GM23248 (cell line): ENCODE data around the gene LAMA3. TPM values are rescaled to one million over a fixed set of nuclear protein-coding genes. Genes with fewer than 3 reads are reported as not detected.

Source experiments
- DNase-seq: peaks from one replicate; pipeline ENCODE4 v3.0.0-alpha.2; 2015
- H2AFZ ChIP-seq: fragments of 200-600 bp; sonication (generic); 2 replicates; pipeline ENCODE4 v1.6.1; 2016; ENCODE audit warnings: antibody characterized with exemption
- H3F3A ChIP-seq: fragments of 200-600 bp; sonication (generic); 2 replicates; pipeline ENCODE4 v1.6.1; 2016; ENCODE audit warnings: mild to moderate bottlenecking, antibody characterized with exemption, mixed run types; ENCODE audit not compliant: insufficient read depth
- H3K27ac ChIP-seq: fragments of 200-600 bp; sonication (generic); 2 replicates; pipeline ENCODE4 v1.5.1; 2016; ENCODE audit warnings: mild to moderate bottlenecking
- H3K27me3 ChIP-seq: fragments of 200-600 bp; sonication (generic); replicated peaks from 2 replicates; pipeline ENCODE4 v1.6.1; 2016; ENCODE audit warnings: mild to moderate bottlenecking; ENCODE audit not compliant: insufficient read depth
- H3K36me3 ChIP-seq: fragments of 200-600 bp; sonication (generic); 2 replicates; pipeline ENCODE4 v1.6.1; 2016; ENCODE audit warnings: low read depth, mild to moderate bottlenecking
- H3K4me1 ChIP-seq: fragments of 200-600 bp; sonication (generic); 2 replicates; pipeline ENCODE4 v1.6.1; 2016; ENCODE audit warnings: mild to moderate bottlenecking; ENCODE audit not compliant: insufficient read depth
- H3K4me2 ChIP-seq: fragments of 200-600 bp; sonication (generic); one replicate; pipeline ENCODE4 v1.6.1; 2016; ENCODE audit warnings: mild to moderate bottlenecking; ENCODE audit not compliant: unreplicated experiment
- H3K4me3 ChIP-seq: fragments of 200-600 bp; sonication (generic); 2 replicates; pipeline ENCODE4 v1.5.1; 2016; ENCODE audit warnings: mild to moderate bottlenecking
- H3K79me2 ChIP-seq: fragments of 200-600 bp; sonication (generic); 2 replicates; pipeline ENCODE4 v1.6.1; 2016; ENCODE audit warnings: mild to moderate bottlenecking; ENCODE audit not compliant: insufficient read depth
- H3K9ac ChIP-seq: fragments of 200-600 bp; sonication (generic); 2 replicates; pipeline ENCODE4 v1.6.1; 2016; ENCODE audit warnings: mild to moderate bottlenecking
- H3K9me2 ChIP-seq: fragments of 200-600 bp; sonication (generic); 2 replicates; pipeline ENCODE4 v1.6.1; 2016; ENCODE audit warnings: mixed run types, mild to moderate bottlenecking, moderate library complexity; ENCODE audit not compliant: insufficient read depth
- H3K9me3 ChIP-seq: fragments of 200-600 bp; sonication (generic); one replicate; pipeline ENCODE4 v1.6.1; 2017; ENCODE audit warnings: low read depth
- H4K20me1 ChIP-seq: fragments of 200-600 bp; sonication (generic); 2 replicates; pipeline ENCODE4 v1.6.0; 2016; ENCODE audit not compliant: insufficient read depth
- EZH2 ChIP-seq: fragments of 200-600 bp; sonication (generic); IDR thresholded peaks from 2 replicates; pipeline ENCODE4 v1.6.1; 2018; ENCODE audit warnings: antibody characterized with exemption, mild to moderate bottlenecking; ENCODE audit not compliant: insufficient read depth, poor library complexity, severe bottlenecking
- EZH2phosphoT487 ChIP-seq: fragments of 200-600 bp; sonication (generic); IDR thresholded peaks from 2 replicates; pipeline ENCODE4 v1.6.1; 2018; ENCODE audit warnings: antibody characterized with exemption, moderate library complexity, mild to moderate bottlenecking, low read depth; ENCODE audit not compliant: insufficient read depth
- WGBS, 2 experiments: methylation state at CpG; one replicate each; pipeline ENCODE4 v1.1.6; 2015 to 2017; ENCODE audit warnings: low lambda C conversion rate in 2 of 2, low coverage in 1 of 2; ENCODE audit errors: missing lambda C conversion rate in 2 of 2; 5-methylcytosine and 5-hydroxymethylcytosine counted together
- in situ Hi-C: fragments of 300-500 bp; cut with MboI; formaldehyde crosslinking; loops from 2 replicates; pipeline ENCODE4 v1.15.0; 2020
- polyA plus RNA-seq: library from polyadenylated mRNA; unstranded; fragments of >200 nt; fragmentation: Nextera tagmentation; extraction: Ambion mirVana; gene quantifications from 2 replicates; pipeline ENCODE4 v1.2.1, GENCODE V29; 2016
- total RNA-seq: library from RNA; depleted of rRNA; stranded (reverse); fragments of >200 nt; shearing (Covaris generic); gene quantifications from 2 replicates; pipeline ENCODE4 v1.2.3, GENCODE V29; 2014

The LAMA3 gene
- total and polyA plus RNA-seq, 2 experiments from 2014 or later: 0.93 to 1.9 TPM

DNA sequence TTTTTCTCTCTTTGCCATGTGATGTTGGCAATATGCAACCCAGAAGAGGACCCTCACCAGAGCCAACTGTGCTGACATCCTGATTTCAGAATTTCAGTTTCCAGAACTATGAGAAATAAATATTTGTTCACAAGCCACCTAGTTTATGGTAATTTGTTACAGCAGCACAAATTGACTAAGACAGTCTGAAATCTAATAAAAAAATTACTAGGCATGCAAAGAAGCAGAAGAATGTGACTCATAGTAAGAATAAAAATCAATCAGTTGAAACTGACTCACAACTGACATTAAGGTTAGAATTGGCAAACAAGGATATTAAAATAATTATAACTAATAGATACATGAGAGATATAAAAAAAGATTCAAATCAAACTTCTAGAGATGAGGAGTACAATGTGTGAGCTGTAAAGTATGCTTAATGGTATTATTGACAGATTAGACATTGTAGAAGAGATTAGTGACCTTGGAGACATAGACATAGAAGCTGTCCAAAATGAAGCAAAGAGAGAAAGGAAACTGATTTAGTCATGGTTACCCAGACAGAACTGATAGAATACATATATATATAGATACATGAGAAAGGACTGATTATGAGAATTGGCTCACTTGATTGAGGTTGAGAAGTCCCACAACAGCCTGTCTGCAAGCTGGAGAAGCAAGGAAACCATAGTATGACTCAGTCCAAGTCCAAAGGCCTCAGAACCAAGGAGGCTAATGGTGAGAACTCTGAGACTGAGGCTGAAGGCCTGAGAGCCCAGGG lies 297.5 kb downstream of the LAMA3 start:
- Histone ChIP-seq H3K4me2 (no peak overlapping the region), H4K20me1 (no peaks in the 10 kb centered on the region), H3K9ac (no peak overlapping the region), H3F3A (peaks cover 12% of the 10 kb centered on the region; the same call in 1 of the 2 replicates), H3K27ac (no peak overlapping the region), H3K4me1 (0 out of 2 replicates have a peak, but pooled peaks cover 4% of the 10 kb centered on the region), H3K4me3 (no peak overlapping the region), H3K36me3 (no peaks in the 10 kb centered on the region), H3K9me3 (peaks cover 3% of the 10 kb centered on the region), H3K27me3 (no peaks in the 10 kb centered on the region), H3K9me2 (no peaks in the 10 kb centered on the region), H3K79me2 (no peaks in the 10 kb centered on the region), H2AFZ (no peak overlapping the region)
- in situ Hi-C loops: no loop called here
- no peak for DNase-seq
- TF ChIP-seq EZH2: no peak

- Histone ChIP-seq H3K9ac (no peak overlapping the region), H3K27ac (no peak overlapping the region), H3K36me3 (no peaks in the 10 kb centered on the region), H3K4me2 (no peak overlapping the region), H3K79me2 (no peaks in the 10 kb centered on the region), H4K20me1 (no peaks in the 10 kb centered on the region), H3F3A (peaks cover 21% of the 10 kb centered on the region), H3K4me3 (no peak overlapping the region), H2AFZ (no peak overlapping the region), H3K4me1 (0 out of 2 replicates have a peak, but pooled peaks cover 11% of the 10 kb centered on the region), H3K27me3 (no peaks in the 10 kb centered on the region), H3K9me2 (no peaks in the 10 kb centered on the region), H3K9me3 (peaks cover 3% of the 10 kb centered on the region)
- in situ Hi-C loops: no loop called here
- 40 to 42% methylated on average over 6 of the region's 6 CpGs for WGBS, 2 experiments
- TF ChIP-seq EZH2phosphoT487 (no peak), EZH2 (no peak)
- peak; percentile 26 for DNase-seq
Measured at GRCh38 chr18:23990474-23991410, 301.5 kb downstream of the LAMA3 start.

GRCh38 chr18:23992089-23992940 lies 303.1 kb downstream of the LAMA3 start:
- Histone ChIP-seq H3K4me3 (no peak overlapping the region), H4K20me1 (no peaks in the 10 kb centered on the region), H3K27ac (no peak overlapping the region), H2AFZ (no peak overlapping the region), H3K36me3 (no peaks in the 10 kb centered on the region), H3K9ac (no peak overlapping the region), H3F3A (peaks cover 21% of the 10 kb centered on the region), H3K4me1 (0 out of 2 replicates have a peak, but pooled peaks cover 11% of the 10 kb centered on the region), H3K9me3 (no peaks in the 10 kb centered on the region), H3K27me3 (no peaks in the 10 kb centered on the region), H3K79me2 (no peaks in the 10 kb centered on the region), H3K4me2 (no peak overlapping the region), H3K9me2 (no peaks in the 10 kb centered on the region)
- 73 to 76% methylated on average over 7 of the region's 7 CpGs for WGBS, 2 experiments
- no peak for DNase-seq
- in situ Hi-C loops: no loop called here
- TF ChIP-seq EZH2phosphoT487 (no peak), EZH2 (no peak)

DNA sequence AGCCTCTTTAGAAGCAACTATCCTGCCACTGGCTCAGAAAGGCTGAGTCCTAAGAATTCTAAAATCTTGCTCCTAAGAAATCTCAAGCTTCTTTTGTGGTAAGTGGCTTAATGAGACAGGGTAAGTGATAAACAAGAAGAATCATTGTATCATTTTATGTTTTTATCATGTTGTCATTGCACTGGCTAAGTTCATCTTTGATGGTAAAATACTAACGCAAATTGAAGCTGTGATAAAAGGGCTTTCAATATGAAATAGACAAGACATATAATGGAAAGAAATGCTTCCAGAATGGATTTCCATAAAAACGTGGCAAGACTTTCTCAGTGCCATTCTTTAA lies 303.7 kb downstream of the LAMA3 start:
- H3K4me1 ChIP-seq: 0 out of 2 replicates have a peak, but pooled peaks cover 11% of the 10 kb centered on the region
- no peaks in the 10 kb centered on the region for H3K79me2 ChIP-seq
- no peak for DNase-seq
- no peak overlapping the region for H2AFZ ChIP-seq
- H3F3A ChIP-seq: peaks cover 21% of the 10 kb centered on the region
- in situ Hi-C loops: no loop called here
- H3K27ac ChIP-seq: no peak overlapping the region
- H4K20me1 ChIP-seq: no peaks in the 10 kb centered on the region
- no peak for TF ChIP-seq EZH2
- H3K9me3 ChIP-seq: no peaks in the 10 kb centered on the region
- no peak overlapping the region for H3K4me3 ChIP-seq
- H3K4me2 ChIP-seq: no peak overlapping the region
- H3K9ac ChIP-seq: no peak overlapping the region
- no peaks in the 10 kb centered on the region for H3K9me2 ChIP-seq
- H3K36me3 ChIP-seq: no peaks in the 10 kb centered on the region
- 67 to 77% methylated on average over 2 of the region's 2 CpGs for WGBS, 2 experiments
- H3K27me3 ChIP-seq: no peaks in the 10 kb centered on the region
